Chondrocyte (in vitro differentiated cells): Measurements from ENCODE around the gene GHRHR. TPM values are rescaled to one million over a fixed set of nuclear protein-coding genes. Genes with fewer than 3 reads are reported as not detected.

Source experiments
- DNase-seq: peaks from one replicate; pipeline ENCODE4 v3.0.0; 2021; ENCODE audit warnings: mixed read lengths, low spot score
- H3K27ac Mint-ChIP-seq: one replicate; pipeline ENCODE4 v1.8.0; 2021; ENCODE audit warnings: mild to moderate bottlenecking, moderate library complexity, mixed read lengths; ENCODE audit not compliant: unreplicated experiment
- H3K27me3 Mint-ChIP-seq: 2 replicates; pipeline ENCODE4 v1.8.0; 2021; ENCODE audit warnings: low read depth, mixed read lengths
- H3K36me3 Mint-ChIP-seq: 2 replicates; pipeline ENCODE4 v1.8.0; 2021; ENCODE audit warnings: low read depth, mixed read lengths
- H3K4me1 Mint-ChIP-seq: 2 replicates; pipeline ENCODE4 v1.8.0; 2021; ENCODE audit warnings: low read depth, mild to moderate bottlenecking, mixed read lengths
- H3K4me3 Mint-ChIP-seq: one replicate; pipeline ENCODE4 v1.8.0; 2021; ENCODE audit warnings: mild to moderate bottlenecking, moderate library complexity, mixed read lengths; ENCODE audit not compliant: unreplicated experiment
- H3K9me3 Mint-ChIP-seq: 2 replicates; pipeline ENCODE4 v1.8.0; 2021; ENCODE audit warnings: low read depth, mixed read lengths
- CTCF ChIP-seq: fragments of 200-600 bp; sonication (generic); IDR thresholded peaks from 2 replicates; pipeline ENCODE4 v1.5.0; 2021; ENCODE audit warnings: antibody characterized with exemption, mild to moderate bottlenecking, moderate library complexity
- total RNA-seq: library from RNA; stranded (reverse); gene quantifications from 3 replicates; pipeline ENCODE4 v1.2.1, GENCODE V29; 2021

The GHRHR gene
- total RNA-seq, 1 donor from 2014 or later = not detected

- no peaks in the 10 kb centered on the region for H3K9me3 Mint-ChIP-seq
- no peak overlapping the region for H3K27ac Mint-ChIP-seq
- H3K4me1 Mint-ChIP-seq = peaks cover 4% of the 10 kb centered on the region
- H3K27me3 Mint-ChIP-seq = peaks cover 24% of the 10 kb centered on the region
- no peaks in the 10 kb centered on the region for H3K36me3 Mint-ChIP-seq
- peak; percentile 41 for DNase-seq
- no peak overlapping the region for H3K4me3 Mint-ChIP-seq
- no peak for TF ChIP-seq CTCF
Measured at GRCh38 chr7:31022117-31022516, 58.4 kb downstream of the GHRHR start.

GRCh38 chr7:31022726-31023125 is 59.0 kb downstream of the GHRHR start:
- TF ChIP-seq CTCF = no peak
- Mint-ChIP-seq H3K4me1 (peaks cover 10% of the 10 kb centered on the region), H3K4me3 (no peak overlapping the region), H3K27ac (no peak overlapping the region), H3K27me3 (peaks cover 24% of the 10 kb centered on the region), H3K9me3 (no peaks in the 10 kb centered on the region), H3K36me3 (no peaks in the 10 kb centered on the region)
- no peak for DNase-seq

GRCh38 chr7:31023877-31024276 is 60.1 kb downstream of the GHRHR start:
- H3K4me3 Mint-ChIP-seq = no peak overlapping the region
- no peak for TF ChIP-seq CTCF
- peaks cover 16% of the 10 kb centered on the region for H3K27me3 Mint-ChIP-seq
- H3K36me3 Mint-ChIP-seq = no peaks in the 10 kb centered on the region
- H3K9me3 Mint-ChIP-seq = no peaks in the 10 kb centered on the region
- peaks cover 10% of the 10 kb centered on the region for H3K4me1 Mint-ChIP-seq
- H3K27ac Mint-ChIP-seq = no peak overlapping the region
- no peak for DNase-seq

GRCh38 chr7:31027161-31027965 is 63.6 kb downstream of the GHRHR start:
- no peak for TF ChIP-seq CTCF
- DNase-seq = peak; percentile 77
- H3K27ac Mint-ChIP-seq = no peak overlapping the region
- H3K4me1 Mint-ChIP-seq = peaks cover 10% of the 10 kb centered on the region
- no peaks in the 10 kb centered on the region for H3K36me3 Mint-ChIP-seq
- H3K9me3 Mint-ChIP-seq = no peaks in the 10 kb centered on the region
- H3K27me3 Mint-ChIP-seq = peaks cover 18% of the 10 kb centered on the region
- no peak overlapping the region for H3K4me3 Mint-ChIP-seq

- no peak overlapping the region for H3K4me3 Mint-ChIP-seq
- H3K4me1 Mint-ChIP-seq = peaks cover 10% of the 10 kb centered on the region
- peak; percentile 41 for DNase-seq
- no peak overlapping the region for H3K27ac Mint-ChIP-seq
- H3K27me3 Mint-ChIP-seq = peaks cover 23% of the 10 kb centered on the region
- no peaks in the 10 kb centered on the region for H3K36me3 Mint-ChIP-seq
- no peak for TF ChIP-seq CTCF
- H3K9me3 Mint-ChIP-seq = no peaks in the 10 kb centered on the region
Measured at GRCh38 chr7:31028006-31028405, 64.3 kb downstream of the GHRHR start.
